NCI-H2196 treated with DMSO at 0.1 percent for 48 hours (cell line): ENCODE measurements around the gene WDR49.

ENCODE experiments used
- DNase-seq: peaks from one replicate; lab custom pipeline; 2025; ENCODE audit not compliant: unreplicated experiment; lab: John Stamatoyannopoulos, UW

Gene WDR49

GRCh38 chr3:167491621-167492020, 162.1 kb downstream of the WDR49 start:
- DNase-seq = no peak

DNA sequence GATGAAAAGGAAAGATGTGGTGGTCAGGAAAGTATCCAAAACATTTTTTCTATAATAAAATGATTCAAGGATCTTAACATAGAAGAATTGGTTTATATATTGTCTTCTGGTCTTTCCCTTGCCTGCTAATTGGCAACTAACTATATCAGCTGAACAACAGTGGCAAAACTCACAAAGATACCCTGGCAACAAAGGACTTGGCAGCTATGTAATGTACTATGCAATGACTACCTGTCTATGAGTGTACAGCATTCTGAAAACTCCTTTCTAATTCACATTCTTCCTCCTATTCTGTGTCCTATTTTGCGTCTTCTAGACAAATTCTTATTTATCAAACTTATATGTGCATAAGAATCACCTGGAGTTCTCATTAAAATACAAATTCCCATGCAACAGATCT, 164.2 kb downstream of the WDR49 start:
- no peak for DNase-seq

DNA sequence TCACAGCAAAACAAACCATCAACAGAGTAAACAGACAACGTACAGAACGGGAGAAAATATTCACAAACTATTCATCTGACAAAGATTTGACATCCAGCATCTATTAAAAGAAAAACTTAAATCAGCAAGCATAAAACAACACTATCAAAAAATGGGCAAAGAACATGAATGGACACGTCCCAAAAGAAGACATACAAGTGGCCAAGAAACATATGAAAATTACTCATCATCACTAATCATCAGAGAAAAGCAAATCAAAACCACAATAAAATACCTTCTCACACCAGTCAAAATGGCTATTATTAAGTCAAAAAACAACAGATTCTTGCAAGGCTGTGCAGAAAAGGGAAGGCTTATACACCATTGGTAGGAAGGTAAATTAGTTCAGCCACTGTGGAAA, 166.2 kb downstream of the WDR49 start:
- DNase-seq = no peak

GRCh38 chr3:167484551-167484950, 169.2 kb downstream of the WDR49 start:
- DNase-seq = no peak

GRCh38 chr3:167483708-167484475, 169.8 kb downstream of the WDR49 start:
- no peak for DNase-seq

- no peak for DNase-seq
These were observed 172.6 kb downstream of the WDR49 start for GRCh38 chr3:167481164-167481563.

GRCh38 chr3:167480748-167481147, 173.0 kb downstream of the WDR49 start:
- DNase-seq = no peak

DNA sequence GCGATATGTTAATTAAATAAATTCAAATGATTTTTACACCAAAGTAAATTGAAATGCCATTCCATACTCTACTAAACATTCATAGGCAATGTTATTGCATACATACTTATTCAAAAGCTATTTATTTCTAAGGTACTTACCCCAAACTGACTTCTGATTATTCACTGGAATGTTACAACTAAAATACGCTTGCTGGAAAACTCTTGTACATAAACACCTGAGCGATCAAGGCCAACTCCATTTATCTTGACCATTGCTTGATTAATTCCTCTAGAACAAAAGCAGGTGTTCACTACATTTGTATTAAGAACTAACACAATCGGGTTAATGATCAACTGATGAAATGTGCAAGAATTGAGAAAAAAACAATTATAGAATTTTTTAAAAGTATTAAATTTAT, 179.9 kb downstream of the WDR49 start, which contains the start of gene SERPINI2:
SERPINI2 (minus strand) TSS at position 180 of the 400 bp plus-strand sequence. CDS start 2,208 bp downstream, outside the sequence.
- DNase-seq = no peak

DNA sequence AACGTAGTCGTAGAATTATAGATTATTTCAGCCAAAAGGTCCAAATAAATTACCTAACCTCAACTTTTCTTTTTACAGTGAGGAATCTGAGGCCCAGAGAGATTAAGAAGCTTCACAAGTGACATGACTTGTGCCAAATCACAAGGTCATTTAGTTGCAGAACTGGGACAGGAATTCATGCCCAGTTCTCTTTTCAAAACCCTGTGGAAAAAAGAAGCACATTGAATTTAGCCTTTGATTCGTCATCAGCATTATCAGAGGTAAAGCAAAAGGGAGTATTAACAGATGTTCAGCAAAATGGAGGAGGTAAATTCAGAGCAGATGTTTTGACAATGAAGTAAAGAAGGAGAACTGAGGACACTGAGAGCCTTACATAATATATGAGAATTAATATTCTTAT, 184.4 kb downstream of the WDR49 start:
- no peak for DNase-seq

DNA sequence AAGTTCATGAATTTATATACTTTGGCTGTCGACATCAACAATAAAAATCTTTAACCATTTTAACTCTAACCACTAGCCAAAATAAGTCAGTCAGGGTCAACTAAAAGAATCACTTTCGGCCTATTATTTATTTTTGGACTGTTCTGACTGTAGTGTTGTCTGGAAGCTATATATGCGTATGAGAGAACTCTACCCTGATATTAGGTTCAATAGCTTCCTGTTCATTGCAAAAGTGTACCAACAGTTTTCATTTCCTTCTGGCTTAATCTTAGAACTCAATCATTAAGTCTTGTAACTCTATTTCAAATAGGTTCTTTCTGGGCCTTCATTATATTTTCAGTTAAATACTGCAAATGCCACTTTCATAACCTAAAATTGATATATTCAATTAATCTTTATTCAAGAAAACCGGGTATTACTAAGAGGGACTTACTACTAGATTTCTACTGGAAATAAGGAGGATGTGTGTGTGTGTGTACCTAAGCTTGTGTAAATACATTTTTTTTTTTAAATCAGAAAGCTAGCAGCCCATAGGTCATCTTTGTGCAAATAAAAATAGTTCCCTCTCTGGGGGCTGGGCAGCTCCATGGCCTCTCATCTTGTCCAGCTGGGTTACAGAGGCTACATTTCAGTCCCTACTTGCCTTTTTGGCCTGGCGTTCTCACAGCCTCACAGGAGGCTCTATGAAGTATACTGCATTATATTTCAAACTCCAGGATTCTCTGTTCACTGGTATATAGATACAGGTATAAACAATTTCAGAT, 185.7 kb downstream of the WDR49 start:
- DNase-seq = no peak

GRCh38 chr3:167466966-167467365, 186.8 kb downstream of the WDR49 start:
- DNase-seq = no peak

- DNase-seq = no peak
These were observed 197.5 kb downstream of the WDR49 start for GRCh38 chr3:167456157-167456799.

DNA sequence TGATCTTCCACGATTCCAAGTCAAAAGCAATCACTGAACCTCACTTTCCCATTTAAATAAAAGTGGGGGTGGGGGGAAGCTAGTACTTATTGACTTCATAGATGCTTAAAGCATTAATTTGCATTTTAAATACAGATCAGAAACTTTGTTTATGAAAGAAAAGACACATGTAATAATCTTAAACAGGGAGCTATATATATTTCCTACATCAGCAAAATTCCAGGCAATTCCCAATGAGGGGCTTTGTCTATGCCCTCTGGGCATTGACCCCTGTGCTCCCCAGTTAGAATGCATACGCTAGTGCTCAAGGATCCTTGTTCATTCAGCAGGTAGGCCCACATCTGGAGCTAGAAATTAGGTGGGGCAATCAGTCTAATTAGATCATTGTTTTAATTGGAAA, 199.9 kb downstream of the WDR49 start:
- no peak for DNase-seq

- DNase-seq = no peak
These were observed 202.5 kb downstream of the WDR49 start for GRCh38 chr3:167451282-167451681.

DNA sequence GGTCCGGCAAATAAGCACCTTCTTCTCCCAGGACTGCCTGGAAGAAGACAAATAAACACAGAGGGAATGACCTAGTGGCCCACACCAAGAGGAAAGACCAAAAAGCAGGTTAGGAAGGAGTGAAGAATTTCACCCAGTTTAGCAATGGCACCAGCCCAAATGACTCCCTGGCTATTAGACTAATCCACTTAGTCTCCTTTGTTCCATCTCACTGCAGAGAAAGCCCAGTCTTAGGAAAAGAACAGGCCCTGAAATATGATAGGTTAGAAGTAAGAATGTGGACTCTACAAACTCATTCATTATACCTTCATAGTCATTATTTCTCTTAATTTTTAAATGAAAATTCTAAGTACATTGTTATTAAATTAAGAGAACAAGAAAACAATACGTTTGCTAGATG, 203.1 kb downstream of the WDR49 start:
- DNase-seq = no peak

GRCh38 chr3:167450195-167450594, 203.5 kb downstream of the WDR49 start:
- DNase-seq = no peak

DNA sequence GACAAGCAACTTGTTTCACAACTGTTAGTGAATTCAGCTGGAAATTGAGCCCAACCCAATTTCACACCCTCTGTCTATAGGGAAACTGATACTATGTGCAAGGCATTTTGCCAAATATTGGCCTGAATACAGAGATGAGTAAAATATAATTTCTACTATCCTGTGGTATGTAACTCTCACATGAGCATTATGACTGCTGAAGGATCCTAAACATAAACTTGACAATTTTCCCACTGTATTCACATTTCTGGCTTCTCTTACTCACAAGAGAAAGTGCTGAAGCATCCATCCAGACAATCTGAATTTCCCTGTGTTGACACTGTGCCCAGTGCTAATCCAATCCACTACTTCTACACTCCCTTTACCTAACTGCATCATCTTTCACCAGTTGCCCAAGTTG, 208.3 kb downstream of the WDR49 start:
- no peak for DNase-seq

- DNase-seq = no peak
These were observed 212.5 kb downstream of the WDR49 start for GRCh38 chr3:167441256-167441655.

DNA sequence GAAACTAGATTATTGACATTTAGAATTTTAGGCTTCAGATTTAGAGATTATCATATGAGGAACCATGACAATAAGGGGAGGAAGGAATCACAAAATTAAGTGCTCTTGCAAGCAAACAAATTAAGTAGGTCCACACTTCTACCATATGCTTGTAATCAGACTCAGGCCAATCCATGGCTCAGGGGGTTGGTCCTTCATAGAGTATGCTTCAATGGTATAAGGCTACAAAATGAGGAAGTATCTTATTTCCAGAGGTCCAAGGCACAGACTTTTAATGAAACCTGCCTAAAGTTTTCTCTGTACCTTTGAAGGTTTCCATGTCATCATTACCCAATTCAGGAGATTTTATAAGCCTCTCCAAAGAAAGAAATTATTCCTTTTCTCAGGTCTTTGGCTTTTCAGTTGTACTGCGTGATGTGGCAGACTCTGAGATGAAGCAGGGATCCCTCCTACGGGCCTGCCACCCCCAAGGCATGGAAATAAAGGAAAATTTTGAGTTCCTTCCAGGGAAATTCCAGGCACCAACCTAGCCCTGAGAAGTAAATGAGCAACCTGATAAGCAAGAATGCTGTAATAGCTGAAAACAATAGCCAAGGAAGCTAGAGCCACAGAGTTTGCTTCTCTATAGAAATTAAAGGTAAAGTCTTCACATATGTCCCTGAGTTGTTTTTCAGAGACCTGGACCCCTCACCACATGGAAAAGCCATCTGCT, 216.2 kb downstream of the WDR49 start:
- DNase-seq = no peak
